GM19023 (cell line): ENCODE measurements around the gene IGFLR1.

ENCODE experiments used
- ATAC-seq: cut with Tn5 transposase; IDR thresholded peaks from one replicate; pipeline ENCODE4 v1.9.1; 2021; ENCODE audit warnings: mild to moderate bottlenecking, moderate library complexity; ENCODE audit not compliant: unreplicated experiment

IGFLR1 gene

DNA sequence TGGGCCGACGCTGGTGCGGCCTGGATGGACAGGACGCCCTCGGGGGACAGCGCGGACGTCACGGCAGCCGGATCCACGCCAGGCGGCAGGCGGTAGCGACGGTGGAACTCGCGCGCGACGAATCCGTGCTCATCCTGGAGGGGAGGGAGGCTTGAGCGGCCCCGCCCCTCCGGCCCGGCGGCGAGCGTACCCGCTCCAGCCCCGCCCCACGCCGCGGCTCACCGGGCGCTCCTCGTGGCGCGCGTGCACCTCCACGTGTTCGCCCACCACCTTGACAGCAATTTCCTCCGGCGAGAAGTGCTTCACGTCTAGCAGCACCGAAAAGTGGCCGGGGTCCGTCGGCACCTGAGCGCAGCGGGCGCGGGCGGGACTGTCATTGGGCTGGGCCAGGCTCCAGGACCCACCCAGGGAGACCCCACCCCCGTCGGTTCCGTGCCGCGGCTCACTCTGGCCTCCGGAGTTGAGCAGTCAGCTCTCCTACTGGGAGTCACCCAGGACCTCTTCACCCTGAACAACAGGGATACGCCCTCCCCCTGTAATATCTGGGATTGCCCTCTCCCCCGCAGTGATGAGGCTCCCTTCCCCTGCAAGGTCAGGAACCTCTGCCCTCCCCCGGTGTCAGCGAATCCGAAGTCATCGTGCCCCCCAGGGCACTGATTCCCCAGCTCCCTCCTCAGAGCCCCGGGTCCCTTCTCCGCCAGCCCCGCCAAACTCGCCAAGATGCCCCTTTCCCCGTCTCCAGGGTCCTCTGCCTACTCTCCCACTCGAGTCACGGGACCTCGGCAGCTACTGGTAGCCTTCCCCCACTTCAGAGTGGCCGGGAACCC lies 13.5 kb upstream of the IGFLR1 start:
- ATAC-seq: no peak

- no peak for ATAC-seq
Measured at GRCh38 chr19:35755131-35755549, 12.9 kb upstream of the IGFLR1 start.

- no peak for ATAC-seq
Measured at GRCh38 chr19:35754370-35755130, 12.3 kb upstream of the IGFLR1 start.

DNA sequence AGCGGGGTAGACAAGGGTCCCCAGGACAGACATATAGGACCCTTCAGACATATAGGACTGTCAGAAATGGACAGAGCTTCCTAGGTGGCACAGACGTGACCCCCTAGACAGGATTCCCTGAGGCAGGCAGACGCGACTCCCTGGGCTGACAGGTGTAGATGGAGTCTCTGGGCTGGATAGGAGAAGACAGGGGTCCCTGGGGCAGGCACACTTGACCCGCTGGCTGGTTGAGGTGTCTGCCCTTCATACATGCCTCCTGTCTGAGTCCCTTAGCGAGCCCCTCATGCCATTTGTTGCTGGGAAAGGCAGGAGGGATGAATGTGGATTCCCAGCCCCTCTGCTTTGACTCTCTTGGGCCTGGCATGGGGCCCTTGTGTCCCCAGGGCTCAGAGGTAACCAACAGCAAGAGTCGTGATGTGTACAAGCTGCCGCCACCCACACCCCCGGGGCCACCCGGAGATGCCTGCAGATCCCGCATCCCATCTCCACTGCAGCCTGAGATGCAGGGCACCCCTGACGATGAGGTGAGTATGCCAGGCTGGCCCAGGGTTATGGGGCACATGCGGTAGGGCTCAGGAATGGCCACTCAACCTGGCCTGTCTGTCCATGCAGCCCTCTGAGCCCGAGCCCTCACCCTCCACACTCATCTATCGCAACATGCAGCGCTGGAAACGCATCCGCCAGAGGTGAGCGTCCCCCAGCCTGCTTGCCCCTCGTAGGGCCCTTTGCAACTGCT lies 11.6 kb upstream of the IGFLR1 start:
- no peak for ATAC-seq

DNA sequence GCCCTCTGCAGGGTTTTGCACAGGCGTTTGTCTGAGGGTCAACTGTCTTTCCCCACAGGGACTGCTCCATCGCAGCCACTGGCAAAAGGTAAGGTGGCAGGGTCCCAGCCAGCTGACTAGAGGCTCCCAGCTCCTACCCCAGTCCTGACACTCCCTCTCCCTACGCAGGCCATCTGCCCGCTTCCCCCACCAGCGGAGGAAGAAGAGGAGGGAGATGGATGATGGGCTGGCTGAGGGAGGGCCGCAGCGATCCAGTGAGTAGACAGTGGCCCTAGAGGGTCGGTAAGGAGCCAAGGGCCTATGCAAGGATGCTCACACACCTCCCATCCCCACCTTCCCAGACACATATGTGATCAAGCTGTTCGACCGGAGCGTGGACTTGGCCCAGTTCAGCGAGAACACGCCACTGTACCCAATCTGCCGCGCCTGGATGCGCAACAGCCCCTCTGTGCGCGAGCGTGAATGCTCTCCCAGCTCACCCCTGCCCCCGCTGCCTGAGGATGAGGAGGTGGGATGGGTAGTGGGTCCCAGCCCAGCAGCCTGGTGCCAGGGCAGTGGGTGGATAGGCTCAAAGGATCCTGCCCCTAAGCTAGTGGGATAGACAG lies 10.6 kb upstream of the IGFLR1 start:
- no peak for ATAC-seq

DNA sequence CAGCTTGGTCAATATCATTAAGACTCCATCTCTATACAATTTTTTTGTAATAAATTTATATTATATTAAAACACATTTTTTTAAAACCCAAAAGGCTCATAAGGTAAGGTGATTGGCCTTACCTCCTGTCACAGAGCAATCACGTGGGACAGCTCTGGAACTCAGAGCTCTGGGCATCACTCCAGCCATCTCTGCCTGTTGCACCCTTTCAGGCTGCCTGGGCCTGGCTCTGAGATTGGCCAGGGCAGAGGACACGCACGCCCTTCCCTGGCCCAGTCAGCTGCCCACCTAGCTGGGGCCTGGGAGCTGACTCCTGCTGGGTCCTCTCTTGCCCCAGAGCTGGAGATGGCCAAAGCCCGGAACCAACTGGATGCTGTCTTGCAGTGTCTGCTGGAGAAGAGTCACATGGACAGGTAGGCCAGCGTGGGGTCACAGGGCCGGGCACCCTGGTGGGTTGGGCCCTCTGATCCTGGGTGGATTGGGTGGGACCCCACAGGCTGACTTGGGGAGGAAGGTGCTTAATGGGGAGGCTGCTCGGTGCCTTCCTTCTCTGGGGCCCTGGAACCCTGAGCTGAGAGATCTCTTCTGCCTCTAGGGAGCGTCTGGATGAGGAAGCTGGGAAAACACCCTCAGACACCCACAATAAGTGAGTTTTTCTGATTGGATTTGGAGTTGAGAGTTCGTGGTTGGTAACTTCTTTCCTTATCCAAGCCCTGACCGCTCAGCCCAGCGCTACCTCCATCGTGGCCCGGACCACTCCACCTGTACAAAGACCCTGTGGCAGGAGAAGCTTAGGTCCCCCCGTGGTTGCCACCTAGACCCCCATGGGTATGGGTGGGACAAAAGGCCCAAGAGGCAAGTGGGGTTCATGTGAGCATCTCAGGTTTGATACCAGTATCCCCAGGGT lies 9.8 kb upstream of the IGFLR1 start:
- no peak for ATAC-seq

GRCh38 chr19:35750167-35750566 lies 7.9 kb upstream of the IGFLR1 start:
- no peak for ATAC-seq

- peak; percentile 65 for ATAC-seq
Measured at GRCh38 chr19:35748106-35749020, 6.1 kb upstream of the IGFLR1 start, which contains the start of gene LIN37. Gene LIN37, plus strand, starts transcription at chr19:35748576. Its CDS starts 149 bp downstream, at chr19:35748725.

DNA sequence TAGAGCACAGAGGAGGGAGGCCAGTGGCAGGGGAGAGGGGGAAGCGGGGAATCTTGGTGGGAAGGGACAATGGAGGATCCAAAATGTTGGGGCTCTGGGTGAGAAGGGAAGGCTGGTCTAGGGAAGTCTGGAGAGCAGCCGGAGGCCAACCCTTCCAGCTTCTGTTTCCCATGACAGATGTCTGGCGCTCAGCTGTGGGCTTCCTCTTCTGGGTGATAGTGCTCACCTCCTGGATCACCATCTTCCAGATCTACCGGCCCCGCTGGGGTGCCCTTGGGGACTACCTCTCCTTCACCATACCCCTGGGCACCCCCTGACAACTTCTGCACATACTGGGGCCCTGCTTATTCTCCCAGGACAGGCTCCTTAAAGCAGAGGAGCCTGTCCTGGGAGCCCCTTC lies 4.3 kb upstream of the IGFLR1 start:
- ATAC-seq: no peak

GRCh38 chr19:35746087-35746462 lies 3.8 kb upstream of the IGFLR1 start:
- ATAC-seq: no peak

GRCh38 chr19:35745328-35746086 lies 3.3 kb upstream of the IGFLR1 start, which contains the start of the genes PSENEN and U2AF1L4:
Gene PSENEN, plus strand, starts transcription at chr19:35745651. Its CDS starts 280 bp downstream, at chr19:35745931.
Gene U2AF1L4, minus strand, starts transcription at chr19:35745418. Its CDS starts 27 bp downstream, at chr19:35745391.
- peak; percentile 44 for ATAC-seq

GRCh38 chr19:35744430-35745327 lies 2.4 kb upstream of the IGFLR1 start:
- ATAC-seq: peak; percentile 37

GRCh38 chr19:35743640-35744429 lies 1.6 kb upstream of the IGFLR1 start:
- ATAC-seq: no peak

DNA sequence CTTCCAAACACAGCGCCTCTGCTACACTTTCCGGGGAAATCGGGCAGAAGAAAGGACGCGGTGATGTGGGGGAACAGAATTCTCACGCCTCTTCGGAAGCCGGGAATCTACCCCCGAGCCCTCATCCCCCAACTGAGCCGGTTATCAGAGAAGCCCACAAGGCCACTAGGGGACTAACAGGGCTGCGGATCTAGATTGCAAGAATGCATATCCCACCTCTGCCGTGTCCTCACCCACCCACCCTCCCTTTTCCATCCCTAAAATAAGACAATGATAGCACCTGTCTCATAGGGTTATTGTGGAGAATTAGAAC lies 1.1 kb downstream of the IGFLR1 start:
- no peak for ATAC-seq

- ATAC-seq: peak; percentile 63
Measured at GRCh38 chr19:35740423-35741202, 1.6 kb downstream of the IGFLR1 start.

DNA sequence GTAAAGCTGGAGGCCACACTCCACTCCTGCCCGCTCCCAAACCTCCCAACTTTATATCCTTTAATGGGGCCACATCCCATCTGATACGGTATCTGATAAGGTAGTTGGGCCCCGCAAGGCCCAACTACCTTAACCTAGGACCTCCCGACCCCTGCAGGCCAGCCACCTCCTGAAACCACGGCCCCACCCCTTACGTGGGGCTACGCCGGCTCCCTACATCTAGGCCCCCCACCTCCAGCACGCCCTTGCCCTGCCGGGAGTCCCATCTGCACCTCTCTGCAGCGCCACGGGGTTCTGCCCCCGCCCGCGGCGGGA lies 2.2 kb downstream of the IGFLR1 start:
- ATAC-seq: peak; percentile 7
